ENCODE measurements around the gene OR2A5. TPM values are rescaled to one million over a fixed set of nuclear protein-coding genes. Genes with fewer than 3 reads are reported as not detected.

OR2A5 gene
- total RNA-seq, 1 donor from 2014 or later, result not detected

- no peak overlapping the region for H3K27ac Mint-ChIP-seq (ENCODE audit: unreplicated experiment)
- no peak for TF ChIP-seq CTCF (conservative IDR thresholded peaks at IDR 0.05)
- H3K27me3 Mint-ChIP-seq (ENCODE audit: low read depth), result peaks cover 5% of the 10 kb centered on the region
- H3K36me3 Mint-ChIP-seq (ENCODE audit: low read depth), result no peaks in the 10 kb centered on the region
- H3K9me3 Mint-ChIP-seq, result peaks cover 7% of the 10 kb centered on the region
- H3K4me3 Mint-ChIP-seq, result no peak overlapping the region
- DNase-seq (ENCODE audit: low read depth, low spot score), result no peak
- no peaks in the 10 kb centered on the region for H3K4me1 Mint-ChIP-seq
These were observed 50.0 kb downstream of the OR2A5 start for GRCh38 chr7:144098776-144099175.

- Mint-ChIP-seq H3K36me3 (ENCODE audit: low read depth) (no peaks in the 10 kb centered on the region), H3K4me3 (no peak overlapping the region), H3K9me3 (peaks cover 7% of the 10 kb centered on the region), H3K4me1 (no peaks in the 10 kb centered on the region), H3K27ac (ENCODE audit: unreplicated experiment) (no peak overlapping the region), H3K27me3 (ENCODE audit: low read depth) (peaks cover 5% of the 10 kb centered on the region)
- no peak for TF ChIP-seq CTCF (conservative IDR thresholded peaks at IDR 0.05)
- no peak for DNase-seq (ENCODE audit: low read depth, low spot score)
These were observed 51.9 kb downstream of the OR2A5 start for GRCh38 chr7:144100607-144101006.

GRCh38 chr7:144102041-144102440 is 53.3 kb downstream of the OR2A5 start:
- DNase-seq (ENCODE audit: low read depth, low spot score), result no peak
- no peak for TF ChIP-seq CTCF (conservative IDR thresholded peaks at IDR 0.05)
- H3K27ac Mint-ChIP-seq (ENCODE audit: unreplicated experiment), result no peak overlapping the region
- H3K4me3 Mint-ChIP-seq, result no peak overlapping the region
- peaks cover 4% of the 10 kb centered on the region for H3K9me3 Mint-ChIP-seq
- H3K27me3 Mint-ChIP-seq (ENCODE audit: low read depth), result peaks cover 5% of the 10 kb centered on the region
- no peaks in the 10 kb centered on the region for H3K4me1 Mint-ChIP-seq
- no peaks in the 10 kb centered on the region for H3K36me3 Mint-ChIP-seq (ENCODE audit: low read depth)

- H3K27me3 Mint-ChIP-seq (ENCODE audit: low read depth), result peaks cover 5% of the 10 kb centered on the region
- no peak for DNase-seq (ENCODE audit: low read depth, low spot score)
- H3K4me3 Mint-ChIP-seq, result no peak overlapping the region
- H3K36me3 Mint-ChIP-seq (ENCODE audit: low read depth), result no peaks in the 10 kb centered on the region
- TF ChIP-seq CTCF (conservative IDR thresholded peaks at IDR 0.05), result no peak
- no peaks in the 10 kb centered on the region for H3K9me3 Mint-ChIP-seq
- no peaks in the 10 kb centered on the region for H3K4me1 Mint-ChIP-seq
- H3K27ac Mint-ChIP-seq (ENCODE audit: unreplicated experiment), result no peak overlapping the region
These were observed 56.5 kb downstream of the OR2A5 start for GRCh38 chr7:144105211-144105610.

Other genes with a start within 250 kb of the OR2A5 start
- gene TCAF1, start 146.8 kb upstream of the OR2A5 start, total RNA-seq, result 105 and 107 TPM in 2 replicates
- not detected in 2 replicates for gene OR2F2, start 113.7 kb upstream of the OR2A5 start, total RNA-seq
- not detected in 2 replicates for gene OR2F1, start 94.1 kb upstream of the OR2A5 start, total RNA-seq
- gene OR6B1, start 48.6 kb upstream of the OR2A5 start, total RNA-seq, result not detected in 2 replicates
- gene OR2A25, start 20.9 kb downstream of the OR2A5 start, total RNA-seq, result not detected in 2 replicates
- not detected in 2 replicates for gene OR2A12, start 37.3 kb downstream of the OR2A5 start, total RNA-seq
- not detected in 2 replicates for gene OR2A2, start 60.6 kb downstream of the OR2A5 start, total RNA-seq
- gene OR2A14, start 74.2 kb downstream of the OR2A5 start, total RNA-seq, result not detected in 2 replicates
- gene CTAGE4, start 134.5 kb downstream of the OR2A5 start, total RNA-seq, result 0.55 TPM in 1 of 2 replicates, not detected in the other
- 0.89 and 1.2 TPM in 2 replicates for gene ARHGEF35, start 146.9 kb downstream of the OR2A5 start, total RNA-seq
- 0.14 TPM in 1 of 2 replicates, not detected in the other for gene OR2A42, start 190.7 kb downstream of the OR2A5 start, total RNA-seq
- gene OR2A7, start 215.8 kb downstream of the OR2A5 start, total RNA-seq, result 0.33 and 0.41 TPM in 2 replicates
- 0.72 TPM in 1 of 2 replicates, not detected in the other for gene CTAGE8, start 220.3 kb downstream of the OR2A5 start, total RNA-seq

Data from neural crest cell (in vitro differentiated cells).